Measurements from ENCODE around the gene STT3B. TPM values are rescaled to one million over a fixed set of nuclear protein-coding genes. Genes with fewer than 3 reads are reported as not detected.
A peak's percentile ranks its signal among the peaks of the same experiment; 100 is the strongest.

The STT3B gene
- total RNA-seq, 1 donor from 2014 or later, result 213 TPM

DNA sequence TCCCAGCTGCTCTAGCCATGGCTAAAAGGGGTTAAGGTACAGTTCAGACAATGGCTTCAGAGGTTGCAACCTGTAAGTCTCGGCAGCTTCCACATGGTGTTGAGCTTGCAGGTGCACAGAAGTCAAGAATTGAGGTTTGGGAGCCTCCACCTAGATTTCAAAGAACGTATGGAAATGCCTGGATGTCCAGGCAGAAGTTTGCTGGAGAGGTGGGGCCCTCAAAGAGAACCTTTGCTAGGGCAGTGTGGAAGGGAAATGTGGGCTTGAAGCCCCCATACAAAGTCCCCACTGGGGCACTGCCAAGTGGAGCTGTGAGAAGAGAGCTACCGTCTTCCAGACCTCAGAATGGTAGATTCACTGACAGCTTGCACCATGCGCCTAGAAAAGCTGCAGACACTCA, 73.7 kb downstream of the STT3B start:
- Histone ChIP-seq H3K27me3 (no peaks in the 10 kb centered on the region), H3K79me2 (ENCODE audit: low read depth) (peaks cover 65% of the 10 kb centered on the region), H2AFZ (replicated peaks) (no peak overlapping the region), H3K9ac (no peak overlapping the region), H3F3A (ENCODE audit: low read depth) (no peaks in the 10 kb centered on the region), H3K4me1 (no peaks in the 10 kb centered on the region), H3K9me3 (ENCODE audit: low read depth) (peaks cover 12% of the 10 kb centered on the region), H3K36me3 (peaks cover 22% of the 10 kb centered on the region), H4K20me1 (ENCODE audit: low read depth) (no peaks in the 10 kb centered on the region), H3K4me3 (no peak overlapping the region), H3K4me2 (no peak overlapping the region), H3K27ac (no peak overlapping the region)
- Mint-ChIP-seq H3K4me1 (no peaks in the 10 kb centered on the region), H3K9me3 (peaks cover 65% of the 10 kb centered on the region), H3K27me3 (ENCODE audit: insufficient read depth, low read depth) (peaks cover 6% of the 10 kb centered on the region), H3K27ac (no peak overlapping the region), H3K36me3 (peaks cover 79% of the 10 kb centered on the region), H3K4me3 (no peak overlapping the region)
- TF ChIP-seq, protein P1, sequence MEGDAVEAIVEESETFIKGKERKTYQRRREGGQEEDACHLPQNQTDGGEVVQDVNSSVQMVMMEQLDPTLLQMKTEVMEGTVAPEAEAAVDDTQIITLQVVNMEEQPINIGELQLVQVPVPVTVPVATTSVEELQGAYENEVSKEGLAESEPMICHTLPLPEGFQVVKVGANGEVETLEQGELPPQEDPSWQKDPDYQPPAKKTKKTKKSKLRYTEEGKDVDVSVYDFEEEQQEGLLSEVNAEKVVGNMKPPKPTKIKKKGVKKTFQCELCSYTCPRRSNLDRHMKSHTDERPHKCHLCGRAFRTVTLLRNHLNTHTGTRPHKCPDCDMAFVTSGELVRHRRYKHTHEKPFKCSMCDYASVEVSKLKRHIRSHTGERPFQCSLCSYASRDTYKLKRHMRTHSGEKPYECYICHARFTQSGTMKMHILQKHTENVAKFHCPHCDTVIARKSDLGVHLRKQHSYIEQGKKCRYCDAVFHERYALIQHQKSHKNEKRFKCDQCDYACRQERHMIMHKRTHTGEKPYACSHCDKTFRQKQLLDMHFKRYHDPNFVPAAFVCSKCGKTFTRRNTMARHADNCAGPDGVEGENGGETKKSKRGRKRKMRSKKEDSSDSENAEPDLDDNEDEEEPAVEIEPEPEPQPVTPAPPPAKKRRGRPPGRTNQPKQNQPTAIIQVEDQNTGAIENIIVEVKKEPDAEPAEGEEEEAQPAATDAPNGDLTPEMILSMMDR (IDR thresholded peaks at IDR 0.05), result no peak
- TF ChIP-seq EZH2 (IDR thresholded peaks at IDR 0.05), result no peak
- no peak for TF ChIP-seq EZH2phosphoT487 (IDR thresholded peaks at IDR 0.05)
- DNase-seq (ENCODE audit: low spot score), result peak; percentile 2

DNA sequence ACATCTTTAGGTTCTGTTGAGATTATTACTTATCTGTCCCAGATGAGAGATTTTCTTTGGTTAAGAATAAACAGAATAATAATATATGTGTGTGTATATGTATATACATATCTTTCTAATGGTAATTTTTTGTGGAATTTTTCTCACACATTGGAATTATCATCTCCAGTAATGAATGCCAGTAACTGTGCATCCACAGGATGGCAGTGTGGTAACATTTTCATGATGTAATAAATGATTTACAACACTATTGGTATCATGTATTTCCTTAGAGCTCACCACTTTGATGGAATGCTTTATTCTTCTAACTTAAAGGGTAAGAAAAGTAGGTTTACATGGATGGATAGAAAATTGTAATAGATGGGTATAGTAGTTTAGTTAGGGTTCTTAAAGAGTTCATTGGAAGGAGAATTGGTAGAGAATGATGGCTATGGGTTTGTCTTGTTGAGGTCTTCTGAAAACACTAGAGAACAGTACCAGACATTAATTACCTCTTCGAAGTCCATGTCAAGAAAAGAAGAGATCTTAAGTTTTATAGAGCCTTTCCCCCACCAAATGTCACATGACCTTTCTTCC, 78.1 kb downstream of the STT3B start:
- Histone ChIP-seq H3K27me3 (no peaks in the 10 kb centered on the region), H3K27ac (no peak overlapping the region), H2AFZ (replicated peaks) (no peak overlapping the region), H3K4me2 (no peak overlapping the region), H4K20me1 (ENCODE audit: low read depth) (no peaks in the 10 kb centered on the region), H3K4me1 (no peaks in the 10 kb centered on the region), H3K9ac (no peak overlapping the region), H3K79me2 (ENCODE audit: low read depth) (peaks cover 65% of the 10 kb centered on the region), H3K36me3 (peaks cover 2% of the 10 kb centered on the region), H3K9me3 (ENCODE audit: low read depth) (no peaks in the 10 kb centered on the region), H3K4me3 (no peak overlapping the region), H3F3A (ENCODE audit: low read depth) (no peaks in the 10 kb centered on the region)
- no peak for TF ChIP-seq EZH2phosphoT487 (IDR thresholded peaks at IDR 0.05)
- TF ChIP-seq, protein P1 (IDR thresholded peaks at IDR 0.05), result peak; percentile 51
- Mint-ChIP-seq H3K36me3 (peaks cover 63% of the 10 kb centered on the region), H3K27ac (no peak overlapping the region), H3K9me3 (peaks cover 38% of the 10 kb centered on the region), H3K4me1 (no peaks in the 10 kb centered on the region), H3K4me3 (no peak overlapping the region), H3K27me3 (ENCODE audit: insufficient read depth, low read depth) (peaks cover 6% of the 10 kb centered on the region)
- DNase-seq (ENCODE audit: low spot score), result peak; percentile 28

DNA sequence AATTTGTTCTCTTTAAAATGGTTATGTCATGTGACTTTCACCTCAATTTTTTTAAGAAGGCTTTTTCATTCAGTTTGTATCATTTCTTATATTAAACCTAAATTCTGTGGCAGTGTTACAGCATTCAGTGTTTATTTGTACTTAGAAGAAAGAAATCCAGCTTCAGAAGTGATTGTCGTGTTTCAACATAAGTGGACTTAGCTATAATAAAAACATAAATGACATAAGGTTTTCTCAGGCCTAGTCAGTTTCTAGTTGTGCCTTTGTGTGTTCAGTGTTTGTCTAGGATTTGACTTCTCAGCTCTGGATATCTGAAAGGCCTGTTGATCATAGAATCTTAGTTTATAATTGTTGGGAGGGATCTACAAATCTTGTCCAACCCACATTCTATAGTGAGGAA, 80.5 kb downstream of the STT3B start:
- H3K4me1 ChIP-seq, result no peaks in the 10 kb centered on the region
- no peak overlapping the region for H3K4me3 ChIP-seq
- no peaks in the 10 kb centered on the region for H3K36me3 ChIP-seq
- Mint-ChIP-seq H3K4me1 (no peaks in the 10 kb centered on the region), H3K36me3 (peaks cover 46% of the 10 kb centered on the region), H3K27ac (no peak overlapping the region), H3K27me3 (ENCODE audit: insufficient read depth, low read depth) (no peaks in the 10 kb centered on the region), H3K9me3 (peaks cover 17% of the 10 kb centered on the region), H3K4me3 (no peak overlapping the region)
- no peaks in the 10 kb centered on the region for H3F3A ChIP-seq (ENCODE audit: low read depth)
- TF ChIP-seq, protein P1 (IDR thresholded peaks at IDR 0.05), result no peak
- TF ChIP-seq EZH2 (IDR thresholded peaks at IDR 0.05) (no peak), EZH2phosphoT487 (IDR thresholded peaks at IDR 0.05) (no peak)
- no peaks in the 10 kb centered on the region for H4K20me1 ChIP-seq (ENCODE audit: low read depth)
- no peak for DNase-seq (ENCODE audit: low spot score)
- H3K27ac ChIP-seq, result no peak overlapping the region
- H3K79me2 ChIP-seq (ENCODE audit: low read depth), result peaks cover 51% of the 10 kb centered on the region
- no peaks in the 10 kb centered on the region for H3K9me3 ChIP-seq (ENCODE audit: low read depth)
- H3K4me2 ChIP-seq, result no peak overlapping the region
- no peaks in the 10 kb centered on the region for H3K27me3 ChIP-seq
- H3K9ac ChIP-seq, result no peak overlapping the region
- H2AFZ ChIP-seq (replicated peaks), result no peak overlapping the region
